K562 (cell line): ENCODE data around the gene GAL3ST1. TPM values are rescaled to one million over a fixed set of nuclear protein-coding genes. Genes with fewer than 3 reads are reported as not detected.

Source experiments
- ATAC-seq: fragments of 200-7000 bp; cut with Tn5 transposase; 3 replicates; pipeline ENCODE4 v1.9.1; 2020; ENCODE audit warnings: moderate library complexity
- BruUV-seq: library from RNA; stranded (reverse); fragments of 400-500 nt; replicated peaks from 2 replicates; lab custom pipeline; 2021; lab: Mats Ljungman, UMichigan
- CTCF ChIA-PET: fragments of 300-600 bp; formaldehyde crosslinking; extraction: SDS; loops from one replicate; lab custom pipeline; 2021; ENCODE audit warnings: low intra/inter-chr PET ratio; lab: Yijun Ruan, JAX
- POLR2A ChIA-PET: fragments of 300-600, 350-650 bp; sonication (Branson Sonifier 250); formaldehyde crosslinking; extraction: SDS; loops from one replicate; lab custom pipeline; 2021; ENCODE audit warnings: antibody characterized with exemption, inconsistent platforms; lab: Yijun Ruan, JAX
- DNase-seq, 4 experiments: peaks; one replicate each; pipeline versions ENCODE4 v3.0.0 to v3.0.0-alpha.2; 2011 to 2018; ENCODE audit warnings: low spot score in 3 of 4, mixed read lengths in 3 of 4; ENCODE audit errors: extremely low read depth in 1 of 4
- FAIRE-seq: peaks from 2 replicates; lab custom pipeline; 2011; peaks lifted over from hg19 to GRCh38; lab: Jason Lieb, UNC
- H2AFZ ChIP-seq: 2 replicates; pipeline ENCODE4 v1.6.0; 2011; ENCODE audit warnings: low read depth, low read length, control low read depth, inconsistent platforms
- H3K27ac ChIP-seq: fragments of 200-600 bp; 3 replicates; pipeline ENCODE4 v1.8.0; 2011; ENCODE audit warnings: low read depth, mild to moderate bottlenecking, control low read depth, inconsistent platforms, low read length, moderate library complexity, mixed read lengths; ENCODE audit errors: extremely low read depth
- H3K27me3 ChIP-seq, 2 experiments: fragments of 300-600 bp in 1 of 2; 2 replicates in 1 of 2; 3 replicates in 1 of 2; pipeline versions ENCODE4 v1.6.0 to v1.8.0; 2011; ENCODE audit warnings: inconsistent platforms in 2 of 2, low read length in 2 of 2, mild to moderate bottlenecking in 1 of 2, mixed read lengths in 1 of 2, moderate library complexity in 1 of 2; ENCODE audit not compliant: control insufficient read depth in 2 of 2, insufficient read depth in 2 of 2
- H3K36me3 ChIP-seq: fragments of 300-600 bp; 3 replicates; pipeline ENCODE4 v1.8.0; 2011; ENCODE audit warnings: mild to moderate bottlenecking, low read length, inconsistent platforms; ENCODE audit not compliant: control insufficient read depth, insufficient read depth
- H3K4me1 ChIP-seq, 2 experiments: fragments of 200-600 bp in 1 of 2; replicated peaks in 1 of 2; 2 replicates in 1 of 2; 3 replicates in 1 of 2; pipeline versions ENCODE4 v1.5.1 to v1.8.0; 2011; ENCODE audit warnings: inconsistent platforms in 2 of 2, low read length in 2 of 2, mild to moderate bottlenecking in 1 of 2, mixed read lengths in 1 of 2, moderate library complexity in 1 of 2; ENCODE audit not compliant: control insufficient read depth in 2 of 2, insufficient read depth in 2 of 2
- H3K4me2 ChIP-seq: 2 replicates; pipeline ENCODE4 v1.6.1; 2011; ENCODE audit warnings: low read length, control low read depth, inconsistent platforms, mixed read lengths; ENCODE audit not compliant: insufficient read depth
- H3K4me3 ChIP-seq: fragments of 200-600 bp; sonication (generic), shearing (Covaris generic); 2 replicates; pipeline ENCODE4 v1.5.1; 2016; ENCODE audit warnings: control low read depth, inconsistent platforms
- H3K79me2 ChIP-seq: fragments of 200-600 bp; 3 replicates; pipeline ENCODE4 v1.8.0; 2011; ENCODE audit warnings: low read length, inconsistent platforms; ENCODE audit not compliant: control insufficient read depth, insufficient read depth
- H3K9ac ChIP-seq, 2 experiments: 2 replicates each; pipeline versions ENCODE4 v1.6.0 to v1.6.1; 2011; ENCODE audit warnings: low read depth in 2 of 2, low read length in 2 of 2, control low read depth in 1 of 2, inconsistent platforms in 1 of 2, mild to moderate bottlenecking in 1 of 2, mixed read lengths in 1 of 2; ENCODE audit not compliant: insufficient read depth in 1 of 2
- H3K9me1 ChIP-seq: one replicate; pipeline ENCODE4 v1.6.0; 2011; ENCODE audit warnings: inconsistent platforms, mild to moderate bottlenecking, low read length, moderate library complexity; ENCODE audit not compliant: control insufficient read depth, insufficient read depth
- H3K9me3 ChIP-seq: replicated peaks from 2 replicates; pipeline ENCODE4 v1.5.1; 2011; ENCODE audit warnings: low read depth, low read length, inconsistent platforms; ENCODE audit not compliant: control insufficient read depth, insufficient read depth
- H4K20me1 ChIP-seq: replicated peaks from 2 replicates; pipeline ENCODE4 v1.6.1; 2011; ENCODE audit warnings: low read length, inconsistent platforms, mixed read lengths; ENCODE audit not compliant: control insufficient read depth, insufficient read depth
- L3MBTL2 ChIP-seq: fragments of 450-650 bp; IDR thresholded peaks from 2 replicates; pipeline ENCODE4 v1.6.1; 2016; ENCODE audit warnings: mild to moderate bottlenecking, moderate library complexity
- POLR3A ChIP-seq: IDR thresholded peaks from 2 replicates; pipeline ENCODE4 v1.6.1; 2011; ENCODE audit warnings: borderline replicate concordance, mild to moderate bottlenecking, moderate library complexity; ENCODE audit not compliant: insufficient read length, insufficient read depth; ENCODE audit errors: extremely low read depth
- RFX7 ChIP-seq: fragments of 250-450 bp; sonication (Bioruptor Pico); IDR thresholded peaks from 2 replicates; pipeline ENCODE4 v1.5.1; 2021; ENCODE audit warnings: mild to moderate bottlenecking
- SAP30 ChIP-seq: fragments of 200-600 bp; sonication (generic); IDR thresholded peaks from 2 replicates; pipeline ENCODE4 v1.6.1; 2012; ENCODE audit warnings: borderline replicate concordance, low read depth, mild to moderate bottlenecking, moderate library complexity, low read length, control low read depth, inconsistent platforms; ENCODE audit not compliant: insufficient read depth, poor library complexity, severe bottlenecking
- ZBTB5 ChIP-seq: fragments of 450-650 bp; IDR thresholded peaks from 2 replicates; pipeline ENCODE4 v1.6.1; 2017; ENCODE audit warnings: antibody characterized with exemption
- ZNF384 ChIP-seq: IDR thresholded peaks from 2 replicates; pipeline ENCODE4 v1.6.1; 2012; ENCODE audit warnings: low read depth, low read length, improper control_type of control experiment
- ZNF431 ChIP-seq: sonication (generic); formaldehyde crosslinking; IDR thresholded peaks from 2 replicates; pipeline ENCODE4 v1.8.0; 2022; ENCODE audit warnings: mild to moderate bottlenecking, missing genetic modification reagents
- ZZZ3 ChIP-seq: fragments of 450-650 bp; IDR thresholded peaks from 2 replicates; pipeline ENCODE4 v1.6.1; 2016; ENCODE audit warnings: antibody characterized with exemption, mild to moderate bottlenecking, moderate library complexity
- WGBS: fragments of 100-300 bp; shearing (Covaris generic); methylation state at CpG from one replicate; pipeline ENCODE4 v1.1.6; 2016; ENCODE audit warnings: low coverage, mixed read lengths; ENCODE audit not compliant: insufficient coverage; ENCODE audit errors: missing lambda C conversion rate; 5-methylcytosine and 5-hydroxymethylcytosine counted together
- in situ Hi-C: fragments of 300-500 bp; cut with MboI; formaldehyde crosslinking; loops from 4 replicates; pipeline ENCODE4 v1.15.0; 2018; ENCODE audit warnings: inconsistent platforms, mixed read lengths
- intact Hi-C: fragments of 100-400 bp; cut with micrococcal nuclease; formaldehyde crosslinking; loops from 2 replicates; pipeline ENCODE4 v1.14.2; 2022
- polyA plus RNA-seq, 8 experiments: library from polyadenylated mRNA; depleted of rRNA in 4 of 8; stranded (reverse) in 5 of 8; unstranded in 3 of 8; fragments of >200 nt; fragmentation: Nextera tagmentation in 2 of 8; fragmentation: Illumina TruSeq in 1 of 8; extraction: Ambion mirVana in 2 of 8; extraction: Trizol in 1 of 8; gene quantifications; 2 replicates each; pipeline versions ENCODE4 v1.2.1 to v1.2.3, GENCODE V29; 2011 to 2014; ENCODE audit warnings: inconsistent platforms in 1 of 8, missing spikeins in 1 of 8
- total RNA-seq, 7 experiments: library from RNA; depleted of rRNA in 6 of 7; stranded (reverse); fragments of >200 nt in 6 of 7; fragmentation: Illumina TruSeq in 2 of 7; extraction: Trizol in 2 of 7; gene quantifications; 2 replicates each; pipeline versions ENCODE4 v1.2.1 to v1.2.3, GENCODE V29; 2011 to 2021; ENCODE audit warnings: low replicate concordance in 1 of 7

The GAL3ST1 gene
- total and polyA plus RNA-seq, 9 of the 15 experiments (the other 6 are each of a cell fraction or from before 2014, with no cell fraction given), result 0.03 to 1.9 (median 0.33) TPM; not detected in 1

DNA sequence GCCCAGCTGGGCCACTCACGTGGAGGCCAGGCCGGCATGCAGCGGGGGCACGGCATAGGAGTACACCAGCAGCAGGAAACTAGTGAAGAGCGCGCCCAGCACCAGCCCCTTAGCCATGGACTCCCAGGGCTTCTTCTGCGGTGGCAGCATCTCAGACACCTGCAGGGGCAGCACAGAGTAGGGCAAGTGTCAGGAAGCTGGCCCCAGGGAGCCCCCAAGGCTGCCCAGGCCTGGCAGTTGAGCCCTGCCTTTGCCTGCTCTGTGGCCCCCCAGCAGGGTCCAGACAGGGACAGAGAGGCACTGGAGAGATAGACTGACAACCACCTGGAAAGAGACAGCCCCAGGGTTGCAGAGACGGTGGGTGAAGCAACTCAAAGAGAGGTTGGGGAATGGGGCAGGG, 17.2 kb downstream of the GAL3ST1 start:
- no peak overlapping the region for H3K27ac ChIP-seq
- H2AFZ ChIP-seq, result no peak overlapping the region
- WGBS, result 65% methylated on average over 8 of the region's 8 CpGs
- H3K4me3 ChIP-seq, result no peak overlapping the region
- intact Hi-C loops, result no loop called here
- H3K79me2 ChIP-seq, result no peaks in the 10 kb centered on the region
- no peak overlapping the region for H3K4me2 ChIP-seq
- TF ChIP-seq POLR3A (no peak), L3MBTL2 (no peak), ZNF384 (no peak), SAP30 (no peak), RFX7 (CRISPR knock-in tag) (no peak)
- no TSS peak for BruUV-seq
- H3K9ac ChIP-seq, result no peak overlapping the region
- in situ Hi-C loops, result no loop called here
- ATAC-seq, result no peak
- H3K4me1 ChIP-seq, result peaks cover 0 to 27% of the 10 kb centered on the region in 2 experiments; a peak in 3 of 5 replicates
- no peaks in the 10 kb centered on the region for H4K20me1 ChIP-seq
- DNase-seq, result no peak
- ChIA-PET CTCF (no interaction called here), POLR2A (no interaction called here)
- no peaks in the 10 kb centered on the region for H3K36me3 ChIP-seq
- H3K27me3 ChIP-seq, result no peaks in the 10 kb centered on the region
- no peaks in the 10 kb centered on the region for H3K9me3 ChIP-seq
- no peak for FAIRE-seq
- no peaks in the 10 kb centered on the region for H3K9me1 ChIP-seq

DNA sequence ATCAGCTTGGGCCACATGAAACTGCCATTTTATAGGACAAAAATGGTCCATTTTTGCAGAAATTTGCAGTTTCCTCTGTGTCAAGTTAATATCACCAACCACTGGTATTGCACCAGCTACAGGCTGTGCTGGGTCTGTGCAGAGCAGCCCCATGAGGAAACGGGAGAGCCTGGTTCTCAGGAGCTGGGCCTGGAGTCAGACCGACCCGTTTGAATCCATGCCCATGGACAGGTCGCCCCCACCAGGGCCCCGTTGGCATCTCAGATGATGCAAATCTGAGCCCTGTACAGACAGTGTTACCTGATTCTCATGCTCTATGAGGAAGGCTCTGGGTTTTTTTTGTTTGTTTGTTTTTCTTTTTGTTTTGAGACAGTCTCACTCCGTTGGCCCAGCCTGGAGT, 18.1 kb downstream of the GAL3ST1 start:
- no peak overlapping the region for H3K4me3 ChIP-seq
- no peak overlapping the region for H3K4me2 ChIP-seq
- 36% methylated on average over 6 of the region's 6 CpGs for WGBS
- no peak for ATAC-seq
- BruUV-seq, result no TSS peak
- H3K9me1 ChIP-seq, result no peaks in the 10 kb centered on the region
- H3K27ac ChIP-seq, result no peak overlapping the region
- H2AFZ ChIP-seq, result no peak overlapping the region
- FAIRE-seq, result no peak
- H4K20me1 ChIP-seq, result no peaks in the 10 kb centered on the region
- intact Hi-C loops, result no loop called here
- no peaks in the 10 kb centered on the region for H3K36me3 ChIP-seq
- no peak for TF ChIP-seq ZZZ3
- no peak for TF ChIP-seq ZBTB5
- no peak for TF ChIP-seq ZNF431
- TF ChIP-seq, all 486 proteins: peak for 0
- no peaks in the 10 kb centered on the region for H3K79me2 ChIP-seq
- POLR2A ChIA-PET, result interaction anchor here (0.6 kb wide), 1 partner anchor 9 kb away, joined by 3 read pairs; no protein-coding TSS in a partner anchor
- H3K27me3 ChIP-seq, result no peaks in the 10 kb centered on the region
- no peak overlapping the region for H3K9ac ChIP-seq
- H3K4me1 ChIP-seq, result peaks cover 0 to 27% of the 10 kb centered on the region in 2 experiments; a peak in 3 of 5 replicates
- CTCF ChIA-PET, result no interaction called here
- DNase-seq, result no peak
- no peaks in the 10 kb centered on the region for H3K9me3 ChIP-seq
- in situ Hi-C loops, result no loop called here
